ENCODE results near the gene FSTL4.
A peak's percentile ranks its signal among the peaks of the same experiment; 100 is the strongest.

The FSTL4 gene

DNA sequence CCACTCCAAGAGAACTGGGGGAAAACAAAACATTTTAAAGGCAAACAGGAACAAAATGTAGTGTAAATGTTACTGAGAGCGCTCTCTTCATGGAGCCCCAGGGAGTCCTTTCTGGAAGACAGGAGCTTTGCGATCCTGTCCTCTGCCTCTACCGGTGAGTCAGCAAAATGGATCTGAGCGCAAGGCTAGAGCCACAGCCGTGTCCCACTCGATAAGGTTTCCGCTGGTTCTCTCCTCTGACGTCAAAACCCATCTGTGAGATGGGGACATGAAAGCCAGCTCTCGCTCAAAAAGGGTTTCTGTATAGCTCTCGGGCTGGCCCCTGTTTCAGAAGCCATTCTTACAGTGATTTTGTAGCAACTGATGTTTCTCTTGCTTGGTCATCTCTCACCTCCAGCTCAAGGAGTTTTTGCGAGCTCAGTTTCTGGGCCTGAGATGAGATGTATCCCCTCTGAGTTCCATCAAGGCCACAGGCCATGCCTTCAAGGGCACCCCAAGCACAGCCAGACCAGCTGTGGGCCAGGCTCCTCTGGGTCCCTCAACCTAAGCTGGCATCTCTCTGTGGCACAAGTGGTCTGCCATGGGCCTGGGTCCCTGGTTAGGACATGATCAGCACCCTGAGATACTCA lies 101.6 kb downstream of the FSTL4 start:
- DNase-seq = no peak

DNA sequence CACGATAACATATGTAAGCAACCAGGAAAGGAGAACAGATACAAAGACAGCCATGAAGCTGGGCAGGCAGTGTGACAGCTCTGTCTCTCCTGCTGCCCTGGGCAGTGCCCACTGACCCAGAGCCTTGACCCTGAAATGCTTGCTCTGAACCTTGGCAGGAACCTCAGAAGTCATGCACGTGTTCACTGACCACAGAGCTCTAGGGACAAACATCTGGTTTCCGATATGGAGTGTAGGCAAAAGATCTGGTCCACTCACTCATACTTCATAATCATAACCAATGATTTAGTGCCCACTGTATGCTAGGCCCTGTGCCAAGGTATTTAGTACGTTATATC lies 102.6 kb downstream of the FSTL4 start:
- no peak for DNase-seq

DNA sequence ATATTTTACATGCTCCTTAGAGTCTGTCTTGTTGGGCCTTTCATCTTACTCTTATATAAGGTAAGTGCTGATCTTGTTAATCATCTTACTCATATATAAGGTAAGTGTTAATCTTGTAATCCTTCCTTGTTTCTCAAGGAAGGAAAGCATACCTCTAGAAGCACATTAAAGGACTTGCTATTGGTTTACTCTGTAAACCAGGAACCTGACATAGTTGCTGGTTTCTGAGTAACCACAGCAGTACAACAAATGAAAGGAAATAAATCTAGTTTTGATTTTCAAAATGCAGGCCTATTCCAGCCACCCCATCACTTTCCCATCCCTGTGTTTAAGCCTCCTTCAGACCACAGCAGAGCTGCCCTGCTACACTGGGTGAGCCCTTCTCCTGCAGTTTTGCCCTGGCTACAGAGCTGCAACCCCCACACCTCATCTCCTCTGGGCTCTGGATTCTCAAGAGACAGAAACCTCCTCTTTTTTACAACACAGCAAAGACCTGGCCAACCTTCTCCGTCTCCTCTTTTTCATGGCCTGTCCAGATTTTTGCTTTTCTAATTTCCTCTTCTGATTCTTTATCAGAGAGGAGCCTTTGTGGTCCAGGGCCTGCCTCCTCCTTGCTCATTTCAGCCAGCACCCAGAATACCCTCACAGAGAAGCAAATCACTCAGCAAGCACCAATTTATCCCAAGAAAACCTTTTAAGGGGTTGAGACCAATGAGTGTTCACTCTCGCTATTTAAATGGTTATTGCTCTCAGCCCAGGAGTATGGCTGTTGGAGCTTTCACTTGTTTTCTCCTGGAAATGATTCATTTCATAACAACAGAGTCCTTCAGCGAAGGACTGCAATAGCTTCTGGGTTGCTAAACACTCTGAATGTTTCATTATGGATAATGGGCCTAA lies 103.2 kb downstream of the FSTL4 start:
- DNase-seq = peak; percentile 17

GRCh38 chr5:133508331-133508730 lies 104.0 kb downstream of the FSTL4 start:
- DNase-seq = no peak

DNA sequence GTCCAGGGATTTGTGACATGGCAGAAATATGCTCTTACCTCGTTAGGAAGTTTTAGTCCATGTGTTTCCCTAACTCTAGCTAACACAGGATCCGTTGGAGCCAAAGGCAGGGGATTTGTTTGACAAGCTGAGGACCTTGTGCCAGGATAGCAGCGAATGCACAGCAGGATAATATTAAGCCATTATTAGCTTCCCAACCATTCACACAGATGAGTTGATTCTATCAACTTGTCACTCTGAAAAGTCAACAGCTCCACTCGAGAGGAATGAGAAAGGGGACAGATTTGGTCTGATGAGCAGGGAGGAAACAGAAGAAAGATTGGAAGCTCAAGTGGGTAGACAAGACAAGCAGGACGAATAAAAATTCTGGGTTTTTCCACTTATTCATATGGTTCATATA lies 106.2 kb downstream of the FSTL4 start:
- DNase-seq = peak; percentile 35

GRCh38 chr5:133503511-133503910 lies 108.8 kb downstream of the FSTL4 start:
- no peak for DNase-seq

- peak; percentile 86 for DNase-seq
These were observed 112.4 kb downstream of the FSTL4 start for GRCh38 chr5:133499895-133500294.

- no peak for DNase-seq
These were observed 114.6 kb downstream of the FSTL4 start for GRCh38 chr5:133497608-133498348.

DNA sequence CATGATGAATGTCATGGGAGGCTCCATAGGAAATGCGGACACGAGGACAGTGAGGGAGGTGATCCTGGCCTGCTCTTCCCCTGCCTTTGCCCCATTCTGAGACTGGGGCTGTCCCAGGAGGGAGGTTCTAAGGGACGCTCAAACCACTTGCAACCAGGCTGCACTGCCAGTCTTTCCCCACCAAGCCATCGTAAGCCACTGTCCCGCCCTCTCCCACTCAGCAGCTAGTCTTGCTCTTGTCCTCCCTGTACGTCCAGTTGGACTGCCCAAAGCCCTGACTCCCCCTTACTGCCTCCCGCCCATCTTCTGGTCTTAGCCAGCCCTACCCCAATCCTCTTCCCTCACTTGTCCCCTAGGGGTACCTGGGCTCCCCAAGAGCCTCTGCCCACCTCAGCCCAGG lies 115.7 kb downstream of the FSTL4 start:
- DNase-seq = no peak

DNA sequence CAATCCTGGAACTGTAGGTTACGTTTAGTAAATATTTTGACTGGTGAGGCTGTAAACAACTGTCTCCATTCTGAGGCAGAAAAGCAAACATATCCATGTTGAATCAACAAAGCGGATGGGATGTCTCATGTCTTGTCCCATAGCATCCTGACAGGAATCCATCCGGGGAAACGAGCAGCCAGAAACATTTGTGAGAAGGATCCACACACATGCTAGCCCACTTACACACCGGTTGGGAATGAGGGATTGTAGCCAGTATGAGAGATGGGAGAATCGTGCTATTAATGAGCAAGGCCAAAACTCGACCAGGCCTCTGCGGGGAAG lies 117.5 kb downstream of the FSTL4 start:
- peak; percentile 7 for DNase-seq

DNA sequence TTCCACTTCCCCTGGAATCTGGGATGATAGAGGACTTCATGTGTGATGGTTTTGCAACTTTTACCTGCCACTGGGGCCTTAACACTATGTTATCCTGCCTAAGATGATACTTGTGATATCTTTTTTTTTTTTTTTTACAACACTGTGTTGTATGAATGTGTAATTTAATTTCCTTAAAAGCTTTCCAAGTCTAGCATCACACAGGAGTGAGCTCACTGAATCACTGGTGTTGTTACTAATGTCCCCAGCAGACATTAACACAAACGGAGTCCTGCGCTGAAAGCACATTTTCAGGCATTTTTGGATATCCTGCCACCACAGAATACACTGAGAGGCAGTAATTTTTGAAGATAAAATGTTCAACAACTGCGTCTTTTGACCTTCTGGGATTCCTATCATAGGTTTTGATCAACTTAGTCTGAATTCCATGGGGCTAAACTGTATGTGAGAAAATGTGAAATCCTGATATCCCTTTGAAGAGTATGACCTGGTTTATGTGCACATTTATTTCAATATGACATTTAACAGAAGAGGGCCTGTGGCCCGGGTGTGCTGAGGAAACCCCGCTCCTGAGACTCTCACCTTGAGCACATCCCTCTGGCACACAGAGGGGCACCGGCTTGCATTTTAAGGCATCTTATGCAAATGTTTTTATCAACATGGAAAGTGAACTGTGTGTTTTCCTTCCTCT lies 118.0 kb downstream of the FSTL4 start:
- no peak for DNase-seq

DNA sequence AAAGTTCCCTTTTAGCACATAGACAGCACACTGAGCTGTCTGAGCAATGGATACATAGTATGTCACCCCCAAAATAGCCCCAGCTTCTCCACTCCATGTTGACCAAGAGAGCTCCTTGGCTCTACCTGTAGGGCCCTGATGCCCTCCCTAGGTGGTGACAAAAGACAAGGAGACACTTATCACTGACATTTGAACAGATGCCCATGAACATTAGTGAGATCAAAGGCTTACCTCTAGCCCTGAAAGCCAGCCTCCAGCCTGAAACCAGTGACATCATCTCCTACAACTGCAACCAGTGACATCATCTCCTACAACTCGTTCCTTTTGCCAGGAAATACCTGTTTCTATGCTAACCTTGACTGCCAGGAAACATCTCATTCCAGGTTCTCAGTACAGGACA lies 122.7 kb downstream of the FSTL4 start:
- DNase-seq = peak; percentile 94

DNA sequence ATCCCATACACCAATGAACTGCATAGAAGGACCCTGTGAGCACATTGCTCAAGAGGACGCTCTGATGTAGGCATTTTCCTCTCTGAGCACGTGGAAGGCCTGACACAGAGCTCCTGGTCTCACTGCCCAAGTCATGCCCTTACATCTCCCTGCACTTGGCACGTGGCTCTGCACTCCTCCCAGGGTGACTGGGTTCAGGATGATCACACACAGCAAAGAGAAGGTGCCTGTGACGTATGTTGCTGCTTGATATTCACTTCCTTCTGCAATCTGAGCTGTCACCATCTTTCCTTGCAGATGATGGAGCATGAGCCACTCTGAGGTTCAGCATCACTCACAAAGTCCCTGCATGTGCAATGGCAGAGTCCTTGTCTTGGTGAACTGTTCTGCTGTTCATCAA lies 125.2 kb downstream of the FSTL4 start:
- DNase-seq = no peak

DNA sequence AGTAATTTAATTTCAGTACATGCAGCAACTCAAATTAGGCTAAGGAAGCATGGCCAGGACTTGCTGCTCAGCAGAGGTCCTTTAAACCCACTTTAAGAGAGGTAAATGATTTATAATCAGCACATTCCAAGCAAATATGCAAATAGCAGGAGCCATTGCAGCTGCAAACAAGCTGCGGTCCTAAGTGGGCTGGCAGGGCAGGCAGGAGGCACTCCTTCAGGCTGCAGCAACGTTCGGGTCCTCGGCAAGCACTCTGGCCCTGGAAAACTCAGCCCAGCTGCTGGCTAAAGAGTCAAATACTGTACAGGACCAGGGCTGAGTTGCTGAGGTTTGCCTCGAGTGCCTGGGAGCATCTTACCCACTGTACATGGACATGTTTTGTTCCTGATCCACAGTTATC lies 126.9 kb downstream of the FSTL4 start:
- DNase-seq = no peak

DNA sequence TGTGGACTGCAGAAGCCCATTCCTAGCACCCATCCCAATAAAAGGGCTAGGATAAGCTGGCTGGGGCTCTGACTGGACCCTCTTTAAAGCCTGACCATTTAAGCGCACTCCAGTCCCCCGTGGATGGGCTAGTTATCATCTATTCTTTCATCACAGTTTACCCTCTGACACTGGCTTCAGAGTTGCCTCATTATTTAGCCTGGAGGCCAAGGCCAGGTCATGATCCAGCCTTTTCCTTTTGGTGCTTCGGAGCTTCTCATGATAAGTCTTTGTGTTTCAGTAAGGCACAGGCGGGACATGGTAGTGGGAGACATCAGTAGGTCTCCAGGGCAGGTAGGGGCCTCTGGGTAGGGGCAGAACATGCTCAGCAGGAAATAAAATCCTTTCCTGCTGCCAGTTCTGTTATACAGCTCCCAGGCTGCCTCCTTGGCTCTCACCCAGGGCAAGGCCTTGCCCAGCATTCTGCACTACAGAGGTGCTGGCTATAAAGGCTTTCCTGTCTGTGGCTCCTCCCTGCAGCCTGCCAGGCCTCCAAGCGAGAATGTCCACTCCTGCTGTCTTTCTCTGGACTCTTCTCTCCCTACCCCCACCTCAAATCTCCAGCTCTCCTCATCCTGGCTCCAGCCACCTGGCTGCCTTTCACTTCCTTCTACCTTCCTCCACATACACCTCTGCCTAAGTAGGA lies 128.8 kb downstream of the FSTL4 start:
- peak; percentile 63 for DNase-seq

DNA sequence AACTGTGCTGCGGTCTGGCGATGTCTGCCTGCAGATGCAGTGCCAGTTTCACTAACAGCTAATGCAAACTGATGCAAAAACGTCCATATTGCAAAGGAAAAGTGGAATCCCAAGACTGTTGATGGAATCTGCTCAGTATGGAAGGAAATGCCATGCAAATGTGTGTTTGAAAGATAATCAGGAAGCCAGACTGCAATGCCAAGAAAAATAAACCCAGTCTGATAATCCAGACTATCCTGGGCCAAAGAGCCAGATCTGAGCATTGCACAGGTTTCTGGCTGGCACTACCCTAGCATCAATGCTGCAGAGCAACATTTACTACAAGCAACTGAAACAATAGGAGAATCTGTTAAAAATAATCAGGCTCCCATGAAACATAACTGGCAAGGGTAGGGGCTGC lies 130.3 kb downstream of the FSTL4 start:
- no peak for DNase-seq

DNA sequence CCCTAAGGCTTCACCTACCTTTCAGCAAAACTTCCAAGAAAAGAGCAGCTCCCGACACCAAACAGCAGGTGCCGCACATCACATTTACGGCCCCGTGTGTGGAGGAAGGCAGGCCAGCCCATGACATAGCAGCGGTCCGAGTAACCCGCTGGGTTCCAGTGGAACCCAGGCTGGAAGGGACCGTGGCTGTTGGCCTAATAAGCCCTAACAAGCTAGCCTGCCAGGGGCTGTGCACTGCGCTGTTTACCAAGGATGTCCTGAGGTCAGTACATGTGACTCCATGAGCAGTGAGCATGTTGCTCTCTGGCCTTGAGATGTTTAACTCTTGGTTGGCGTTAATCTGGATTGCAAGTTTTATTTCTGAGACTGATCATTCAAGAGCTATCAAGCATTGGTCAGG lies 131.5 kb downstream of the FSTL4 start:
- DNase-seq = no peak

DNA sequence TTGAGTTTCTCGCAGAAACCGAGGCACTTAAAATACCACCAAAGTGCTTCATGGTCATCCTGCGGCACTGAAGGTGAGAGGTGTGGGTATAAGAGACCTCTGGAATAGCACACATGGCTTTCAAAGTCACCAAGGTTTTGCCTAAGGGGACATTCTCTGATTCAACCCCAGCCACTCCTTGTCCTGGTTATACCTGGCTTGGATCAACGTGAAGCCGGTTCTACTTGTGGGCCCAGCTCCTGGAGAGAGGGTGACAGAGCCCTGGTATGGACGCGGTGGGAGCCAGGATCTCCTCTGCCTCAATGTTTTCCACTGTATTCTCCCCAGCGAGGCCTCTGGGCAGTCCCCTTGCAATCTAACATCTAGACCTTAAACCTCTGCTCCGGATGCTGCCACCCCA lies 132.0 kb downstream of the FSTL4 start:
- DNase-seq = no peak

DNA sequence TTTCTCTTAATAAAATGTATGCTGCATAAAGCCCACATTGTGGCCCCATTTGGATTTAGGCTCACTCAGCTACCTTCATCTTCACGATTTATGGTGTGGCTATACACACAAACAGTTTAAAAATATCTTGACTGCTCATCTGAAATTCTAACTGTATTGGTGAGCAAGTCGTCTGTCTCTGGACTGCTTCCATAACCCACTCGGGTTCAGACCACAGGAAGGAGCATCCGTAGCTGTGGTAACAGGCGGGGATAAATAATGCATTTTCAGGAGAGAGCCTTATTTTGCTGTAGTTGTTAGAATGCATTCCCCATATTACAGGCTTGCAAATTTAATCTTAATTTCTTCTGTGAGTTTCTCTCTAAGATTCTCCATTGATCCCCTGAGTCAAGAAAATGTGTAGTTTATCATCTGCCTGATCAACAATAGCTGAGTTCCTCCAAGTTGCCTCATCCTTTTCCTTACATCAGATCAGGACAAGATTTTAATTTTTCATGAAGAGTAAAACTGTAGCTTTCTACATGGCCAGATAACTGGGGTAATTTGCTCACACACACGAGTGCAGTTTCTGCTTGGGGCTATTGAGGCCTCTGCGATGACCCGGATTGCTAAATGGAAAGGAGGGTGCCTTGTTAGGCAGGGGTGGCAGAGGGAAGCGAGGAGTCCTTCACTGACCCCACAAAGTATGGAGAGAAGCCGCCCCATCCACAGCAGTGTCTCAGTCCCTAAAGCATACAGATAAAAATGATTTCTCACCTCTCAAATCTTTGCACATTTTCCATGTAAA lies 133.9 kb downstream of the FSTL4 start:
- no peak for DNase-seq

- DNase-seq = no peak
These were observed 136.4 kb downstream of the FSTL4 start for GRCh38 chr5:133475986-133476385.

- no peak for DNase-seq
These were observed 137.3 kb downstream of the FSTL4 start for GRCh38 chr5:133474851-133475590.
